Caco-2 (cell line): ENCODE results near the gene STK32B. TPM values are rescaled to one million over a fixed set of nuclear protein-coding genes. Genes with fewer than 3 reads are reported as not detected.

Experiments
- BruUV-seq: library from RNA; stranded (reverse); fragments of 400-500 nt; replicated peaks from 2 replicates; lab custom pipeline; 2021; lab: Mats Ljungman, UMichigan
- CTCF ChIA-PET: fragments of 300-600 bp; sonication (Branson Sonifier 250); formaldehyde crosslinking; loops from one replicate; lab custom pipeline; 2022; ENCODE audit warnings: antibody characterized with exemption; lab: Charles Lee
- POLR2A ChIA-PET: fragments of 300-600 bp; sonication (Branson Sonifier 250); formaldehyde crosslinking; loops from one replicate; lab custom pipeline; 2022; ENCODE audit warnings: antibody characterized with exemption; lab: Charles Lee
- DNase-seq, 2 experiments: peaks; one replicate each; pipeline versions ENCODE4 v3.0.0 to v3.0.0-alpha.2; 2020 to 2022
- H3K27me3 ChIP-seq: replicated peaks from 2 replicates; pipeline ENCODE4 v1.6.0; 2011; ENCODE audit warnings: low read length; ENCODE audit not compliant: control insufficient read depth, insufficient read depth
- H3K36me3 ChIP-seq: 2 replicates; pipeline ENCODE4 v1.5.1; 2011; ENCODE audit warnings: low read length; ENCODE audit not compliant: control insufficient read depth, insufficient read depth
- H3K4me1 ChIP-seq: fragments of 250-450 bp; sonication (Bioruptor Pico); 2 replicates; pipeline ENCODE4 v1.5.1; 2020; ENCODE audit warnings: mild to moderate bottlenecking
- H3K4me3 ChIP-seq: 2 replicates; pipeline ENCODE4 v1.5.1; 2011; ENCODE audit warnings: low read depth, mild to moderate bottlenecking, control low read depth, low read length
- H3K9me3 ChIP-seq: fragments of 250-450 bp; sonication (Bioruptor Pico); 2 replicates; pipeline ENCODE4 v1.5.1; 2020; ENCODE audit warnings: mild to moderate bottlenecking, moderate library complexity
- H3K27ac Mint-ChIP-seq: one replicate; pipeline ENCODE4 v1.8.0; 2022; ENCODE audit warnings: mixed read lengths; ENCODE audit not compliant: unreplicated experiment
- H3K27me3 Mint-ChIP-seq: one replicate; pipeline ENCODE4 v1.8.0; 2022; ENCODE audit warnings: mixed read lengths; ENCODE audit not compliant: insufficient read depth, unreplicated experiment
- H3K36me3 Mint-ChIP-seq: one replicate; pipeline ENCODE4 v1.8.0; 2022; ENCODE audit warnings: mild to moderate bottlenecking, mixed read lengths; ENCODE audit not compliant: insufficient read depth, unreplicated experiment
- H3K4me1 Mint-ChIP-seq: one replicate; pipeline ENCODE4 v1.8.0; 2022; ENCODE audit warnings: low read depth, mixed read lengths; ENCODE audit not compliant: unreplicated experiment
- H3K4me3 Mint-ChIP-seq: one replicate; pipeline ENCODE4 v1.8.0; 2022; ENCODE audit warnings: mild to moderate bottlenecking, moderate library complexity, mixed read lengths; ENCODE audit not compliant: unreplicated experiment
- H3K9me3 Mint-ChIP-seq: one replicate; pipeline ENCODE4 v1.8.0; 2022; ENCODE audit warnings: mixed read lengths; ENCODE audit not compliant: unreplicated experiment
- CTCF ChIP-seq, 2 experiments: fragments of 200-600 bp in 1 of 2; IDR thresholded peaks; 1 replicate in 1 of 2; 2 replicates in 1 of 2; pipeline versions ENCODE4 v1.5.1 to v1.8.0; 2011 to 2022; ENCODE audit warnings: antibody characterized with exemption in 1 of 2, control low read depth in 1 of 2, inconsistent platforms in 1 of 2, low read depth in 1 of 2, low read length in 1 of 2, mild to moderate bottlenecking in 1 of 2, moderate library complexity in 1 of 2; ENCODE audit not compliant: insufficient read depth in 1 of 2, severe bottlenecking in 1 of 2, unreplicated experiment in 1 of 2
- intact Hi-C: fragments of 100-400 bp; cut with micrococcal nuclease; formaldehyde crosslinking; loops from one replicate; pipeline ENCODE4 v1.10.0; 2022; ENCODE audit not compliant: unreplicated experiment
- total RNA-seq: library from RNA; stranded (reverse); gene quantifications from 2 replicates; pipeline ENCODE4 v1.2.3, GENCODE V29; 2022

STK32B gene
- total RNA-seq, 1 experiment from 2014 or later = 11.2 TPM

GRCh38 chr4:5030221-5030620 lies 21.1 kb upstream of the STK32B start:
- no peaks in the 10 kb centered on the region for H3K27me3 Mint-ChIP-seq
- H3K4me3 ChIP-seq = no peak overlapping the region

GRCh38 chr4:5030927-5031326 lies 20.4 kb upstream of the STK32B start:
- DNase-seq = no peak
- no peaks in the 10 kb centered on the region for H3K36me3 ChIP-seq
- H3K27me3 ChIP-seq = no peaks in the 10 kb centered on the region
- H3K9me3 Mint-ChIP-seq = no peaks in the 10 kb centered on the region
- H3K36me3 Mint-ChIP-seq = no peaks in the 10 kb centered on the region
- H3K4me3 Mint-ChIP-seq = no peak overlapping the region
- H3K27ac Mint-ChIP-seq = no peak overlapping the region
- intact Hi-C loops = no loop called here
- H3K4me3 ChIP-seq = no peak overlapping the region
- ChIA-PET POLR2A (no interaction called here), CTCF (no interaction called here)
- no peaks in the 10 kb centered on the region for H3K9me3 ChIP-seq
- H3K4me1 Mint-ChIP-seq = peaks cover 12% of the 10 kb centered on the region
- no peak for TF ChIP-seq CTCF (IDR thresholded peaks at IDR 0.05; ENCODE audit: insufficient read depth in 1 of 2, low read depth in 1 of 2, low read length in 1 of 2, severe bottlenecking in 1 of 2, unreplicated experiment in 1 of 2)
- no peaks in the 10 kb centered on the region for H3K27me3 Mint-ChIP-seq
- no TSS peak for BruUV-seq
- no peaks in the 10 kb centered on the region for H3K4me1 ChIP-seq

More at GRCh38 chr4:5030221-5030620, 21.1 kb upstream of the STK32B start:
- H3K4me1 ChIP-seq = no peaks in the 10 kb centered on the region
- no peaks in the 10 kb centered on the region for H3K27me3 ChIP-seq
- Mint-ChIP-seq H3K9me3 (no peaks in the 10 kb centered on the region), H3K36me3 (no peaks in the 10 kb centered on the region), H3K4me3 (no peak overlapping the region), H3K27ac (no peak overlapping the region), H3K4me1 (peaks cover 12% of the 10 kb centered on the region)
- no peak for DNase-seq
- ChIA-PET POLR2A (no interaction called here), CTCF (no interaction called here)
- no TSS peak for BruUV-seq
- H3K9me3 ChIP-seq = no peaks in the 10 kb centered on the region
- no peaks in the 10 kb centered on the region for H3K36me3 ChIP-seq
- TF ChIP-seq CTCF (IDR thresholded peaks at IDR 0.05; ENCODE audit: insufficient read depth in 1 of 2, low read depth in 1 of 2, low read length in 1 of 2, severe bottlenecking in 1 of 2, unreplicated experiment in 1 of 2) = no peak
- intact Hi-C loops = no loop called here

GRCh38 chr4:5032813-5033212 lies 18.5 kb upstream of the STK32B start:
- 0 out of 2 replicates have a peak, but pooled peaks cover 4% of the 10 kb centered on the region for H3K4me1 ChIP-seq
- no peak for TF ChIP-seq CTCF (IDR thresholded peaks at IDR 0.05; ENCODE audit: insufficient read depth in 1 of 2, low read depth in 1 of 2, low read length in 1 of 2, severe bottlenecking in 1 of 2, unreplicated experiment in 1 of 2)
- Mint-ChIP-seq H3K9me3 (no peaks in the 10 kb centered on the region), H3K27me3 (no peaks in the 10 kb centered on the region), H3K4me3 (no peak overlapping the region), H3K27ac (no peak overlapping the region), H3K4me1 (peaks cover 12% of the 10 kb centered on the region), H3K36me3 (no peaks in the 10 kb centered on the region)
- H3K27me3 ChIP-seq = no peaks in the 10 kb centered on the region
- no peak overlapping the region for H3K4me3 ChIP-seq
- H3K9me3 ChIP-seq = no peaks in the 10 kb centered on the region
- ChIA-PET CTCF (no interaction called here), POLR2A (no interaction called here)
- BruUV-seq = no TSS peak
- DNase-seq = no peak
- intact Hi-C loops = no loop called here
- H3K36me3 ChIP-seq = no peaks in the 10 kb centered on the region
